Measurements from ENCODE around the gene FGF3. TPM values are rescaled to one million over a fixed set of nuclear protein-coding genes. Genes with fewer than 3 reads are reported as not detected.

Gene FGF3
- polyA plus RNA-seq, 1 experiment = not detected

DNA sequence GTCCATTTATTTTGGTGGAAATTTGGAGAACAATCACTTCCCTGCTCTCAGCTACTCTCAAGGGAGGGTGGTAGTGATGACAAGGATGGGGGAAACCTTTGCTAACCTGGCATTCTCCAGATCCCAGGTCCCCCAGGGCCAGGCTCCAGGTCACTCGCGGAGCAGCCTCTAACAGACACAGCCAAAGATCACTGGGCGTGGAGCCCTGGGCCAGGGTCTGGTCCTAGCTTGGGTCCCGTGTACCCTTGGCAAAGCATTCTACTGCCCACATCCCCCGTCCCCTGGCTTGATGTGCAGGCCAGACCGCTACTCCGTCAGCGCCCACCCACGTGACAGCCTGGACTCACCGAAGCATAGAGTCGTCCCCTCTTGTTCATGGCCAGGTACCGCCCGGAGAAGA, 3.2 kb downstream of the FGF3 start:
- CTCF ChIA-PET = no interaction called here
- POLR2A ChIA-PET = no interaction called here
- no peak for TF ChIP-seq CTCF (IDR thresholded peaks at IDR 0.05; ENCODE audit: low read depth, low read length)
- Histone ChIP-seq H3K27me3 (ENCODE audit: control insufficient read depth, insufficient read depth, low read length) (peaks cover 46% of the 10 kb centered on the region), H3K4me3 (ENCODE audit: low read depth, low read length) (no peak overlapping the region), H3K27ac (ENCODE audit: low read depth, low read length) (no peak overlapping the region), H3K9me3 (ENCODE audit: control insufficient read depth, insufficient read depth, low read length) (no peaks in the 10 kb centered on the region; the same call in 1 of the 2 replicates)
- no peak for DNase-seq (ENCODE audit: low read depth, low spot score)

- no peaks in the 10 kb centered on the region; the same call in 1 of the 2 replicates for H3K9me3 ChIP-seq (ENCODE audit: control insufficient read depth, insufficient read depth, low read length)
- ChIA-PET CTCF (no interaction called here), POLR2A (no interaction called here)
- H3K27ac ChIP-seq (ENCODE audit: low read depth, low read length) = no peak overlapping the region
- no peak for DNase-seq (ENCODE audit: low read depth, low spot score)
- H3K27me3 ChIP-seq (ENCODE audit: control insufficient read depth, insufficient read depth, low read length) = peaks cover 41% of the 10 kb centered on the region
- no peak for TF ChIP-seq CTCF (IDR thresholded peaks at IDR 0.05; ENCODE audit: low read depth, low read length)
- no peak overlapping the region for H3K4me3 ChIP-seq (ENCODE audit: low read depth, low read length)
Observed at GRCh38 chr11:69814902-69815301, 4.3 kb downstream of the FGF3 start.

DNA sequence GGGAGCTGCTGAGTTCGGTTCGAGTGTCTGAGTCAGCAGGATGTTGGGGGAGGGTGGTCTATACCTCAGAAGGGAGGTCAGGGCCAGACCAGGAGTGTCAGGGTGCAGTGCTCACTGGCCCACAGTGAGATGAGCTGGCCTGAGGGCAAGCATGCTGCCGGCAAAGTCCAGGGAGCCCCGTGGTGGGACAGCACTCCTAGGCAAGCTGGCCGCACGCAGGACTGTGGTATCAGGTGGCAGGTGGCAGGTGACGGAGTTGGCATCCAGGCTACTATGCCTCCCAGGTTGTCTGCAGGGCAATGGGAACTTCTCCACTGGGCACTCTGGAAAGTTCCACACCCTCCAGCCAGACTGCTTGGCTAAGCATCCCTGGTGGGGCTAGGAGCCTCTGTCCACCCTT, 4.8 kb downstream of the FGF3 start:
- no peak for TF ChIP-seq CTCF (IDR thresholded peaks at IDR 0.05; ENCODE audit: low read depth, low read length)
- CTCF ChIA-PET = no interaction called here
- Histone ChIP-seq H3K4me3 (ENCODE audit: low read depth, low read length) (no peak overlapping the region), H3K27ac (ENCODE audit: low read depth, low read length) (no peak overlapping the region), H3K9me3 (ENCODE audit: control insufficient read depth, insufficient read depth, low read length) (no peaks in the 10 kb centered on the region; the same call in 1 of the 2 replicates), H3K27me3 (ENCODE audit: control insufficient read depth, insufficient read depth, low read length) (peaks cover 36% of the 10 kb centered on the region)
- DNase-seq (ENCODE audit: low read depth, low spot score) = no peak
- POLR2A ChIA-PET = no interaction called here

GRCh38 chr11:69813839-69814238, 5.4 kb downstream of the FGF3 start:
- Histone ChIP-seq H3K4me3 (ENCODE audit: low read depth, low read length) (no peak overlapping the region), H3K27me3 (ENCODE audit: control insufficient read depth, insufficient read depth, low read length) (peaks cover 33% of the 10 kb centered on the region), H3K27ac (ENCODE audit: low read depth, low read length) (no peak overlapping the region), H3K9me3 (ENCODE audit: control insufficient read depth, insufficient read depth, low read length) (no peaks in the 10 kb centered on the region; the same call in 1 of the 2 replicates)
- ChIA-PET POLR2A (no interaction called here), CTCF (no interaction called here)
- no peak for DNase-seq (ENCODE audit: low read depth, low spot score)
- TF ChIP-seq CTCF (IDR thresholded peaks at IDR 0.05; ENCODE audit: low read depth, low read length) = no peak

GRCh38 chr11:69812946-69813345, 6.3 kb downstream of the FGF3 start:
- Histone ChIP-seq H3K9me3 (ENCODE audit: control insufficient read depth, insufficient read depth, low read length) (no peaks in the 10 kb centered on the region; the same call in 1 of the 2 replicates), H3K4me3 (ENCODE audit: low read depth, low read length) (no peak overlapping the region), H3K27ac (ENCODE audit: low read depth, low read length) (no peak overlapping the region), H3K27me3 (ENCODE audit: control insufficient read depth, insufficient read depth, low read length) (peaks cover 37% of the 10 kb centered on the region)
- DNase-seq (ENCODE audit: low read depth, low spot score) = no peak
- CTCF ChIA-PET = interaction anchor here (1.1 kb wide), 1 partner anchor 105 kb away, joined by 3 read pairs; no protein-coding TSS in a partner anchor
- POLR2A ChIA-PET = no interaction called here
- no peak for TF ChIP-seq CTCF (IDR thresholded peaks at IDR 0.05; ENCODE audit: low read depth, low read length)

Measured in AG04450 (cell line).